HEK293T (cell line): Measurements from ENCODE around the gene PRIM1.
"Not testable (repeated sequence)": the region's sequence is repeated elsewhere in the genome, so short reads cannot be mapped to it uniquely, and the experiment has no call there.

Source experiments
- CTCF ChIA-PET: fragments of 350-600 bp; formaldehyde crosslinking; extraction: SDS; loops from one replicate; lab custom pipeline; 2021; ENCODE audit warnings: antibody characterized with exemption, inconsistent platforms; lab: Yijun Ruan, JAX
- POLR2A ChIA-PET: fragments of 350-600 bp; formaldehyde crosslinking; extraction: SDS; loops from one replicate; lab custom pipeline; 2020; ENCODE audit warnings: antibody characterized with exemption, inconsistent platforms; lab: Yijun Ruan, JAX
- DNase-seq: peaks from one replicate; pipeline ENCODE4 v3.0.0; 2012; ENCODE audit warnings: mixed read lengths; ENCODE audit errors: extremely low spot score
- ARNT ChIP-seq: fragments of 450-650 bp; IDR thresholded peaks from 2 replicates; pipeline ENCODE4 v1.6.1; 2017; ENCODE audit warnings: mild to moderate bottlenecking
- BHLHE40 ChIP-seq: fragments of 450-650 bp; IDR thresholded peaks from 2 replicates; pipeline ENCODE4 v1.6.1; 2016; ENCODE audit warnings: mild to moderate bottlenecking, moderate library complexity, borderline replicate concordance
- CTBP1 ChIP-seq: fragments of 450-650 bp; IDR thresholded peaks from 2 replicates; pipeline ENCODE4 v1.6.1; 2016; ENCODE audit warnings: borderline replicate concordance
- ELF4 ChIP-seq: fragments of 450-650 bp; IDR thresholded peaks from 2 replicates; pipeline ENCODE4 v1.6.1; 2017; ENCODE audit warnings: antibody characterized with exemption
- FOXA1 ChIP-seq: fragments of 450-650 bp; IDR thresholded peaks from 2 replicates; pipeline ENCODE4 v1.6.1; 2016; ENCODE audit warnings: mild to moderate bottlenecking
- FOXK2 ChIP-seq: fragments of 450-650 bp; IDR thresholded peaks from 2 replicates; pipeline ENCODE4 v1.6.1; 2016; ENCODE audit warnings: mild to moderate bottlenecking
- FOXM1 ChIP-seq: fragments of 450-650 bp; IDR thresholded peaks from 2 replicates; pipeline ENCODE4 v1.6.1; 2017; ENCODE audit warnings: mild to moderate bottlenecking, borderline replicate concordance
- HDGF ChIP-seq: fragments of 450-650 bp; IDR thresholded peaks from 2 replicates; pipeline ENCODE4 v1.6.1; 2017; ENCODE audit warnings: antibody characterized with exemption, borderline replicate concordance
- L3MBTL2 ChIP-seq: fragments of 450-650 bp; conservative IDR thresholded peaks from 2 replicates; pipeline ENCODE4 v1.6.1; 2016; ENCODE audit warnings: mild to moderate bottlenecking
- LEF1 ChIP-seq: fragments of 450-650 bp; IDR thresholded peaks from 2 replicates; pipeline ENCODE4 v1.6.1; 2017; ENCODE audit warnings: mild to moderate bottlenecking, borderline replicate concordance
- NFRKB ChIP-seq: fragments of 450-650 bp; IDR thresholded peaks from 2 replicates; pipeline ENCODE4 v1.6.1; 2016; ENCODE audit warnings: mild to moderate bottlenecking, moderate library complexity
- SP1 ChIP-seq: fragments of 450-650 bp; IDR thresholded peaks from 2 replicates; pipeline ENCODE4 v1.6.1; 2017
- SUZ12 ChIP-seq: fragments of 450-650 bp; IDR thresholded peaks from 2 replicates; pipeline ENCODE4 v1.6.1; 2016; ENCODE audit warnings: mild to moderate bottlenecking
- TARDBP ChIP-seq: fragments of 450-650 bp; IDR thresholded peaks from 2 replicates; pipeline ENCODE4 v1.6.1; 2016
- ZNF384 ChIP-seq: fragments of 450-650 bp; IDR thresholded peaks from 2 replicates; pipeline ENCODE4 v1.6.1; 2016
- TF ChIP-seq, protein P1 (sequence below): fragments of 450-650 bp; IDR thresholded peaks from 2 replicates; pipeline ENCODE4 v1.6.1; 2016

The PRIM1 gene

DNA sequence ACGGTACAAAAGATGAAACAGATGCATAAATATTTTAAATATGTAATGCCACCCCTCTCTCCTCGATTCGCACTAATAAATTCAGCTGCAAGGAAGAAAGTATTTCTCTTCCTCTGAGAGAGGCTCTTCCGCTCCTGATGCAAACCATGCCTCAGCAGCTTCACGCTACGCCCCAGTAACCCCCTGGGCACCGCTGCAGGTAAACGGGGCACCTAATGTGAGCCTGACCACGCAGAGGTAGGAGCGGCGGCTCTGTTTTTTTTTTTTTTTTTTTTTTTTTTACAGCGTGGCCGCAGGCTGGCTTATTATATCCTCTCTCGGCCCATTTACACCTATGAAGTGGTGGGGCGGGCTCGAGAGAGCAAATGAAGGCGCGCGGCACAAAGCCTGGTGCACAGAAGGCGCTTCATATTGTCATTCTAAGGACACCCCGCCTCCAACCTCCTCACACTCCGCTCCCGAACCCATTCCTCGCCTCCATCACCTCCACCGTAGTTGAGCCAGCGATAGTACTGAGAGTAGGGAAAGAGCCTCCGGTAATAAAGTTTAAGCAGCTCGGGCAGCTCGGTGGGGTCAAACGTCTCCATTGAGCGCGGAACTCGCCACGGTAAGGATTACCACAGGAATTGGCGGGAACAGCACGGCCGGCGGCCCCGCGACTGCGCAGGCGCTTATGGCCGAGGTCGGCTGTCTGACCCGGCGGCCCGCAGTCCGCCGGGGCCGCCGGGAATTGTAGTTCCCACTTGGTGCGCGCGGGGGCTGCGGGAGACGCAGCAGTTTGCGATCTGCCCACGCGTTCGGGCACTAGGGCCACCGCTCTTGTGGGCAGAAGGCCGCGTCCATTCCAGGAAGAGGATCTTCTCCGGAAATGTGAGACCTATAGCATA is at the start of gene PRIM1:
PRIM1 (minus strand) TSS at position 612 of the 887 bp plus-strand sequence; CDS start at position 587, 25 bp downstream.
- CTCF ChIA-PET, result interaction anchor here (0.7 kb wide), 1 partner anchor 12 kb away, joined by 6 read pairs; no protein-coding TSS in a partner anchor
- TF ChIP-seq ELF4, result no peak; the same call in 1 of the 2 replicates
- TF ChIP-seq TARDBP, result no peak
- peak; percentile 97 for TF ChIP-seq L3MBTL2
- TF ChIP-seq ZNF384, result peak; percentile 84
- TF ChIP-seq BHLHE40, result no peak
- no peak for TF ChIP-seq LEF1
- TF ChIP-seq ARNT, result no peak
- no peak for TF ChIP-seq CTBP1
- POLR2A ChIA-PET, result interaction anchor here (0.6 to 6.3 kb wide), 7 partner anchors 11 to 358 kb away, joined by 3 to 29 read pairs (median 4); partner anchors contain the start of gene NACA
- peak; percentile 96 for DNase-seq

DNA sequence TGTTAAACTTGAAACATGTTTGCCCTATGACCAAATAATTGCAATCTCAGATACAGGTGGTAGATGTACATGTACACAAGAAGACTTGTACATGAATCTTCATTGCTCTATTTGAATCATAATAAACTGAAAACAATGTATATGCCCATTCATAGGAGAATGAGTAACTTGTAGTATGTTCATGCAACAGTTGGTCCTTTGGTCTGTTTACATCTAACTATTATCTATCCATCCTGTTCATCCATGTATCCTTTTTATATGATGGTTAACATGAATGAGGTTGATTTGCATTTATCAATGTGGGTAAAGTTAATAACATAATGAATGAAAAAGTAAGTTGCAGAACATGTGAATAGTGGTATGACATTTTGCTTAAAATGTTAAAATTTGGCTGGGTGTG is 48.1 kb upstream of the PRIM1 start:
- no peak for DNase-seq
- TF ChIP-seq NFRKB, result no peak
- TF ChIP-seq BHLHE40, result no peak
- no peak for TF ChIP-seq FOXM1
- no peak for TF ChIP-seq TARDBP
- TF ChIP-seq, protein P1, sequence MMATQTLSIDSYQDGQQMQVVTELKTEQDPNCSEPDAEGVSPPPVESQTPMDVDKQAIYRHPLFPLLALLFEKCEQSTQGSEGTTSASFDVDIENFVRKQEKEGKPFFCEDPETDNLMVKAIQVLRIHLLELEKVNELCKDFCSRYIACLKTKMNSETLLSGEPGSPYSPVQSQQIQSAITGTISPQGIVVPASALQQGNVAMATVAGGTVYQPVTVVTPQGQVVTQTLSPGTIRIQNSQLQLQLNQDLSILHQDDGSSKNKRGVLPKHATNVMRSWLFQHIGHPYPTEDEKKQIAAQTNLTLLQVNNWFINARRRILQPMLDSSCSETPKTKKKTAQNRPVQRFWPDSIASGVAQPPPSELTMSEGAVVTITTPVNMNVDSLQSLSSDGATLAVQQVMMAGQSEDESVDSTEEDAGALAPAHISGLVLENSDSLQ, result no peak
- TF ChIP-seq SUZ12, result no peak
- TF ChIP-seq ARNT, result no peak
- no peak for TF ChIP-seq SP1
- TF ChIP-seq ZNF384, result no peak
- ChIA-PET CTCF (interaction anchor here (0.9 kb wide), 1 partner anchor 201 kb away, joined by 3 read pairs; no protein-coding TSS in a partner anchor), POLR2A (no interaction called here)

DNA sequence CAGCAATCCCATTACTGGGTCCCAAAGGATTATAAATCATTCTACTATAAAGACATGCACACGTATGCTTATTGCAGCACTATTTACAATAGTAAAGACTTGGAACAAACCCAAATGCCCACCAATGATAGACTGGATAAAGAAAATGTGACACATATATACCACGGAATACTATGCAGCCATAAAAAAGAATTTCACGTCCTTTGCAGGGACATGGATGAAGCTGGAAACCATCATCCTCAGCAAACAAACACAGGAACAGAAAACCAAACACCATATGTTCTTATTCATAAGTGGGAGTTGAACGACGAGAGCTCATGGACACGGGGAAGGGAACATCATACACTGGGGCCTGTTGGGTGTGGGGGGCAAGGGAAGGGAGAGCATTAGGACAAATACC is 47.2 kb upstream of the PRIM1 start:
- DNase-seq, POLR2A ChIA-PET, CTCF ChIA-PET: not testable (repeated sequence)

DNA sequence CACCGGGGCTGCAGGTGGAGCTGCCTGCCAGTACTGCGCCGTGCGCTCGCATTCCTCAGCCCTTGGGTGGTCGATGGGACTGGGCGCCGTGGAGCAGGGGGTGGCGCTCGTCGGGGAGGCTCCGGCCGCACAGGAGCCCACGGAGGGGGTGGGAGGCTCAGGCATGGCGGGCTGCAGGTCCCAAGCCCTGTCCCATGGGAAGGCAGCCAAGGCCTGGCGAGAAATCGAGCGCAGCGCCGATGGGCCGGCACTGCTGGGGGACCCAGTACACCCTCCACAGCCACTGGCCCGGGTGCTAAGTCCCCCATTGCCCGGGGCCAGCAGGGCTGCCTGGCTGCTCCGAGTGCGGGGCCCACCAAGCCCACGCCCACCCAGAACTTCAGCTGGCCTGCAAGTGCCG is 43.7 kb upstream of the PRIM1 start:
- DNase-seq, POLR2A ChIA-PET, CTCF ChIA-PET: not testable (repeated sequence)

DNA sequence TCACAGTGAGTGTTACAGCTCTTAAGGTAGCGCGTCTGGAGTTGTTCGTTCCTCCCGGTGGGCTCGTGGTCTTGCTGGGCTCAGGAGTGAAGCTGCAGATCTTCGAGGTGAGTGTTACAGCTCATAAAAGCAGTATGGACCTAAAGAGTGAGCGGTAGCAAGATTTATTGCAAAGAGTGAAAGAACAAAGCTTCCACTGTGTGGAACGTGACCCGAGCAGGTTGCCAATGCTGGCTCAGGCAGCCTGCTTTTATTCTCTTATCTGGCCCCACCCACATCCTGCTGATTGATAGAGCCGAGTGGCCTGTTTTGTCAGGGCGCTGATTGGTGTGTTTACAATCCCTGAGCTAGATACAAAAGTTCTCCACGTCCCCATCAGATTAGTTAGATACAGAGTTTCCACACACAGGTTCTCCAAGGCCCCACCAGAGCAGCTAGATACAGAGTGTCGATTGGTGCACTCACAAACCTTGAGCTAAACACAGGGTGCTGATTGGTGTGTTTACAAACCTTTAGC is 43.0 kb upstream of the PRIM1 start:
- POLR2A ChIA-PET, CTCF ChIA-PET, DNase-seq: not testable (repeated sequence)

DNA sequence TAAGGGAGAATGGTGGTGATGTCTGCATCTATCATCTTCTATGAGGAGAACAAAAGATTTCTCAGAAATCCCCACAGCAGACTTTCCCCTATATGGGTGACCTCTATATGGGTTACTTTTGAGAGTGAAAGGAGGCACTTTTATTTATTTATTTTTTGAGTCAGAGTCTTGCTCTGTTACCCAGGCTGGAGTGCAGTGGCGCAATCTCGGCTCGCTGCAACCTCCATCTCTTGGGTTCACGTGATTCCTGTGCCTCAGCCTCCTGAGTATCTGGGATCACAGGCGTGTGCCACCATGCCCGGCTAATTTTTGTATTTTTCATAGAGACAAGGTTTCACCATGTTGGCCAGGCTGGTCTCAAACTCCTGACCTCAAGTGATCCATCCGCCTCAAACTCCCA is 41.0 kb upstream of the PRIM1 start:
- DNase-seq, POLR2A ChIA-PET, CTCF ChIA-PET: not testable (repeated sequence)

DNA sequence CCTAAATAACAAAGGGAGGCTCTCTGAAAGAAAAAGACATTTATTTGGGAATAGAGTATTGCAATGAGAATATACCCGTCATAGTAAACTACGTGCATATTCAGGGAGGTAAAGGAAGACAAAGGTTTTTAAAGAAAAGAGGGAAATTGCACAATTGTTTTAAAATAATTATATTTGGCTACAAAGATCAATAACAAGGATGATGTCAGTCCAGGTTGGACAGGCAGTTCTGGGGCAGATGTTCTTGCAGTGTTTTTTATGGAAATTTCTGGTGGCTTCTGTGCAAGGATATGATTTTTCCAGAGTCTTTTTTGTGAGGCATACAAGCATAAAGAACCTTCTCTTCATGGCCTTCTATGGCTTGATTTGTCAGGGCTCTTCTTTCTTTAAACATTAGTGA is 40.6 kb upstream of the PRIM1 start:
- ChIA-PET POLR2A (no interaction called here), CTCF (no interaction called here)
- no peak for DNase-seq
- TF ChIP-seq TARDBP (no peak), FOXK2 (no peak), LEF1 (no peak), FOXA1 (no peak), ELF4 (no peak), NFRKB (no peak), CTBP1 (no peak), L3MBTL2 (no peak), ZNF384 (no peak), HDGF (no peak), SP1 (no peak), BHLHE40 (no peak), FOXM1 (no peak)
- TF ChIP-seq, protein P1, result no peak

DNA sequence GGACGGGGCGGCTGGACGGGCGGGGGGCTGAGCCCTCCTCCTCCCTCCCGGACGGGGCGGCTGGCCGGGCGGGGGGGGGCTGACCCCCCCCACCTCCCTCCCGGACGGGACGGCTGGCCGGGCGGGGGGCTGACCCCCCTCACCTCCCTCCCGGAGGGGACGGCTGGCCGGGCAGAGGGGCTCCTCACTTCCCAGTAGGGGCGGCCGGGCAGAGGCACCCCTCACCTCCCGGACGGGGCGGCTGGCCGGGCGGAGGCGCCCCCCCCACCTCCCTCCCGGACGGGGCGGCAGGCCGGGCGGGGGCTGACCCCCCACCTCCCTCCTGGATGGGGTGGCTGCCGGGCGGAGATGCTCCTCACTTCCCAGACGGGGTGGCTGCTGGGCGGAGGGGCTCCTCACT is 37.3 kb upstream of the PRIM1 start:
- CTCF ChIA-PET, POLR2A ChIA-PET, DNase-seq: not testable (repeated sequence)
